Fibroblast of gingiva (primary cell): Measurements from ENCODE around the gene ESYT2.

Experiments
- DNase-seq: peaks from one replicate; pipeline ENCODE4 v3.0.0-alpha.2; 2011; ENCODE audit warnings: low read depth

Gene ESYT2

DNA sequence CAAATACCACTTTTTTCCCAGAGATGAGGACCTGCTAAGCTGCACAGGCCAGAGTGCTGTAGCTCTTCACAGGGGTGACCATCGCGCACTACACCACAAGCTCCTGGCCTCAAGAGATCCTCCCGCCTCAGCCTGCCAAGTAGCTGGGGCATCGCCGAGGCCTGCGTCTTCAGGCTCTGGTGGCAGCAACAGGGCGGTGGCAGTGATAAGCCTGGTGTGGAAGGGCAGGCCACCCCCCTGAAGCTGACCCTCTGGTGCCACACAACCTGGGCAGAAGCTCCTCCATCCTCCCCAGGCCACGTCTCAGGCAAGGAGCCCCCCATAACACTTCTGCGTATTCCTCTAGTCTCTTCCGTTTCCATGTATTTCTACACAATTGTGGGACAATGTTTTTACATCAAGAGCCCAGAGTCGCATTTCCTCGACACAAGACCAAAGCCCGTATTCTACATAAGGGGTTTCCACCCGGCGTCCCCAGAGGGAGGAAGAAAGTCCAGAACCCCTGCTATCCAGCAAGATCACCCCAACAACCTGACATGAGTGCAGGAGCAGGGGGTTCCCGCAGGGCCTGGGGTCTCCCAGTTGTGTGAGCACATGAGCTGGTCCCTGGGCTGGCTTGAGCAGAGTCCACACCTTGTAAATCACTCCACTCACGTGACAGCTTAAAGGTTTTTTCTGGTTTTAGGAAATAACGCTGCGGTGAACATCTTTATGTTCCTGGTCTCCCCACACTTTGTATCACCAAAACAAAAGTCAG, 87.1 kb downstream of the ESYT2 start:
- DNase-seq = no peak

DNA sequence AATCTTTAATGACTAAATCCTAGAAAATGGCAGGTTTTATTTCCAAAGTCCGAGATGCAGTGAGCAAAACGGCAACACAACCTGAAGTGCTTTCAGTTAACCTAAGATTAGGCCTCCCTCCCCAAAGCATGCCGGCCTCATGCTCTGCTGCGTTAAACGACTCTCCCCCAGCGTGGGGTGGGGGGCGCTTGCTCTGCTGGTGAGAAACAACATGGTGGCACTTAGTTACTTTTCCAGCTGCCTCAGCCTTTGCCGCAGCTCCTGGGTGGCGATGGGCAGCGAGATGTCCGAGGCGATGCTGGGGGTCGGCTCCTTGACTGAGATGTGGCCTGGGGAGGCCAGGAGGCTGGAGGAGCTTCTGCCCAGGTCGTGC, 88.0 kb downstream of the ESYT2 start:
- DNase-seq = no peak

DNA sequence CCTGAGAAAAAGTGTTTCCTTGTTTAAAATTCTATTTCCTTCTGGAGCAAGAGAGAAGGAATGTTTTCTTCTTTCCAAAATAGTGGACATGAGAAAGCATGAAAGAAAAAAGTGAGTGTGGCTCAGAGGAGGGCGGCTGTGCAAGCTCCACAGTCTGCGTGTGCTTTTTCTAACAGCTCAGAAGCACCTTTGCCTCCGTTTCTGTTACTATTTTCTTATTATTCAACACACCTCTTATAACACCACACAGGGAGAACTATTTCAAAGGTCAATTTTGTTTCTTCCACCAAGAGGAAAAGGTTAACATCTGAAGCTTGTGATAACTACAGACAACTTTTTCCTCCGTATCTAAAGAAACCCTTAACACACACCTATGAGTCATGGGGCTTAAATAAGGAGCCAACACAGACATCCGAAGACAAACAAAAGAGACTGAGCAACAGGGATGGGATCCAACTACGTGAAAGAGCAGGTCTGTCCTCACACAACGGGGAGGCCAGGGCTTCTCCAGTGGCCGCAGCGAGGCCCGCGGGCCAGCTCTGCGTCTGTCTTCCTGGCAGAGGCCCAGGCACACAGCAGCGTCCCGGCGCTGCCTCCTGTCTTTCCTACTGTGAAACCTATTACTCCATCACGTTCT, 88.5 kb downstream of the ESYT2 start:
- peak; percentile 71 for DNase-seq

DNA sequence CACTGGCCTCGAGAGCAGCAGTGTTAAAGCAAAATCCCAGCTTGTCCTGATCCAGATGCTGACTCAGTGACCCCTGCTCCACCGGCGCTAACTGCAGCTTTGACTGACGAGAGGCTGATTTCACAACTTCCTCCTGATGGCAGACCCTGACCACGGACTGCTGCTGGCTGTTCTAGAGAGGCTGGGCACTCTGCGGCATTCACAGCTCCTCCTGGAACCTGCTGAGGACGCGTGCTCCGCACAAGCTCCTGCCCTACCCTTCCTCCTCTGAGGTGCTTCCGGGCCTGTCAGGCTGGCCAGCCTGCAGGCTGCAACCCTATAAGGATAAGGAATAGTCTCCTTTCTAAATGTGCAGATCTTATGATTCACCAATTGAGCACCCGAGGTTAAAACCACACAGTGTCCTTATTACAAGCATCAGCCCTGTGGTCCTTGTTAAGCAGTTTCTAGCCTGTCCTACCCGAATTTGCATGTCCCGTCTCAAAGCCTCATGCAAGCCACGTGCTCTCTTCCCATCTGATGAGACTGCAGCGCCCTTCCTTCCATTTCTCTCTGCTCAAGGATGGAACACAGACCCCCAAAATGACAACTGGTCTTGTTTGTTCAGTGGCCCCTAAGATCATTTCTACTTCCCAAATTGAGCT, 89.2 kb downstream of the ESYT2 start:
- peak; percentile 60 for DNase-seq

DNA sequence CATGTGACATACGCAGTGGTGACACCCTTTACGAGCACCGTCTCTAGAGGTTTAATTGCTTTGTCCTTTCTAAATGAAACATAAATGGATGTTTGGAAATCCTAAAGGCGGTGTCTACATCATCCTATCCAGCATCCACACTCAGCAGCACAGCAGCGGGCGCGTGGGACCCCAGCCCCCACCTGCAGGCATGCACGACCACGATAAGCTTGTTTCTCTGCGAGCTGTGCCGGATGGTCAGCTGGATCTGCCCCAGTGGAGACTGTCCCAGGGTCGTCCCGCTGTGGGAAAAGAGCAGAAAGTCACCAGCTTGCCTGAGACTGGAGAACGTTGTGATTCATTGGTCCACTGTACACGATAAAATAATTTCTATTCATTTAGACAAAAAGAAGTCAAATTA, 90.5 kb downstream of the ESYT2 start:
- no peak for DNase-seq

DNA sequence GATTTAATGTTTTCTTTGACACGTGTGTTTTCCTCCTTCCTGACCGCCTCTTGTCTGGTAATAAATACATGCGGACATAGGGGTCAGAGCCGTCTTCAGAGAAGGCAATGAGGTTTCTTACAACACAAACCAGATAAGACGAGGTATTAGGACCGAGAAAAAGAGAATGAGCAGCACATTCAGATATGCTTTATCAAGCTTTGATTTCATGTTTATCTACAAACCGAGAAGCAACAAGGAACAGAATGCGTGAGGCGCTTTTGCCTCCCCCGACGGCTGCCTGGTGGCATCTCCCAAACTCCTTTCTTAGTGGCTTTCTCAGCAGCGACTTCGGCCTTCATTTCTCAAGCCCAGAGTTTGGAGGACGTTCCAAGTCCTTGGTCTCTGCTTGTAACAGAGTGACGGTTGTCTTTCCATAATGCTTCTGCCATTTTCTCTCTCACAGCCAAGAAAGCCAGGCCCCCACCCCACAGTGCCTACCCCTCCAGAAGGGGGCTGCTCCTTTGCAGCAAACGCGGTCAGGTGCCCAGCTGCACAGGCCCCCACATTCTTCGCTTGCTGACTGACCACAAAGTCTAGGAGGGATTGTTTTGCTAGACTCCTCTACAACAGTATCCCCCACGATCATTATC, 92.1 kb downstream of the ESYT2 start:
- DNase-seq = no peak

DNA sequence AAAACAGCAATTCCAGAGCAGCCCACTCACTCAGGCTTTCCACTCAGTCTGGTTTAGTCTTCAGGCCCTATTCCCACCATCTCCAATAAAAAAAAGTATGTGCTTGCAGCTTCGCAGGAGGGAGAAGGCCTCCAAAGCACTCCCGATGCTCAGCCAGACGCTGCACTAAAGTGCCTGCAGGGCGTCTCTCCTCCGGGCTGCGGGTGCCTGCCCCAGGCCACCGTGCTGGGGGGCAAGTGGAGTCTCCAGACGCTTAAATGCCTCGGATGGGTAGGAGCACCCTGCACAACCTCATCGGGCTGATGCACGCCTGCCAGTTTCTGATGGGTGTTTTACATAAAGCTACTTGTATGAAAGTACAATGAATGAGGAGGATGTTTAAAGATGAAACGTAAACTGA, 93.4 kb downstream of the ESYT2 start:
- DNase-seq = no peak

DNA sequence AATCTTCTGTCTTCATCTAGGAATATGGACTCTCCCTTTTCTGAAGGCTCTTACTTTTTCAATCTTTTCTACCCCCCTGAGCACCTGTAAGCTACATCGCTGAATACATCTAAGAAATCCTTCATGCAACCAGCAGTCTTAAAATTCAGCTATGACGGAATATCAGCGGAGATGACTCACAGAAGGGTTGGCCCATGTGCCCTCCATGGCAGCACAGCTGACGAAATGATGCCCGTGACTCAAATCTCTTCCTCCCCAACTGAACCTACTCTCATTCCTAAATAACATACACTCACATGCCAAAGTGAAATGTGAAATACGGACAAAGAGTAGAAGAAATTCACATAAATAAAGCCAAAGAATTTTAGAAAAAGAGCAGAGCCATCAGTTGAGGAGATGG, 94.4 kb downstream of the ESYT2 start:
- DNase-seq = peak; percentile 39

DNA sequence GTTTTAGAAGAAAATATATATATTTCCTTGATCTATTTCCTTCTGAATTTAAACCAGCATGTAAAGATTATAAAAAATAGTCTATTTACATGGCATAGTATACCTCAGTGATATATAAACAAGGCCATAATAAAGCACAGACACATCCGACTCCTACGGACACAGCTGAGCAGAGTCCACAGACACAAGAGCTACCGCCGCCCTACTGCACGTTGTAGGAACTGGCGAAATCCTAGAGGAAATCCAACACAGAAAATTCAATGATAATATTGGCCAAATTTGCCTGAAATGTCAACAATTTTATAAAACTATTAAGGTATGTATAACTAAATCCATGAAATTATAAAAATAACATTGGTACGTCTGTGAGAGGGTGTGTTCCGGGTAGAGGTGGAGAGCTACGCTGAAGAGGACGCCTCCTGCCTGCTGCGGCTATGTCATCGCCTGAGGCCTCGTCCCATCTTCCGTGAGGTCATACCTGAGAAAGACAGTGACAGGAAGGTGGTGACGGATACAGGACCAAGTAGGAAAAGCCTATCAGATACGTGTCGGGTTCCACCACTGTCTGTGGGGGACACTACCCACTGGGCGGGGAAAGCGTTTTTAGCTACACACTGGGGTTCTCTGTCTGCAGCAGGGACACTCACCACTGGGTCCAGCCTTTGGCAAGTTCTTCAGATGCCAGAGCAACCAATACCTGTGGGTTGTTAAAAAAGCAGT, 95.4 kb downstream of the ESYT2 start:
- DNase-seq = no peak

DNA sequence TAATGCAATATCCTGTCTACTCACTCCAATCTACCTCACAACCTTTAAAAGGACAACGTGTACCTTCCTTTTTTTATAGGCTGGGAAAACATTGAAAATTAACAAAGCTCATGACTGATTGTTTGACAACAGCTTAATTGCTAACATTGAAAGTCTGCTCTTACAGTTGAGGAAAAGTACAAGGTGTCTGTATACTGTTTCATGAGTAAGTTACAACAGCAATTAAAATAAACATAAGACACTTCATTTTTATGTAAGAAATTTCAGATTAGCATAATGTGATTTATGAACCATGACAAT, 96.1 kb downstream of the ESYT2 start:
- DNase-seq = no peak

DNA sequence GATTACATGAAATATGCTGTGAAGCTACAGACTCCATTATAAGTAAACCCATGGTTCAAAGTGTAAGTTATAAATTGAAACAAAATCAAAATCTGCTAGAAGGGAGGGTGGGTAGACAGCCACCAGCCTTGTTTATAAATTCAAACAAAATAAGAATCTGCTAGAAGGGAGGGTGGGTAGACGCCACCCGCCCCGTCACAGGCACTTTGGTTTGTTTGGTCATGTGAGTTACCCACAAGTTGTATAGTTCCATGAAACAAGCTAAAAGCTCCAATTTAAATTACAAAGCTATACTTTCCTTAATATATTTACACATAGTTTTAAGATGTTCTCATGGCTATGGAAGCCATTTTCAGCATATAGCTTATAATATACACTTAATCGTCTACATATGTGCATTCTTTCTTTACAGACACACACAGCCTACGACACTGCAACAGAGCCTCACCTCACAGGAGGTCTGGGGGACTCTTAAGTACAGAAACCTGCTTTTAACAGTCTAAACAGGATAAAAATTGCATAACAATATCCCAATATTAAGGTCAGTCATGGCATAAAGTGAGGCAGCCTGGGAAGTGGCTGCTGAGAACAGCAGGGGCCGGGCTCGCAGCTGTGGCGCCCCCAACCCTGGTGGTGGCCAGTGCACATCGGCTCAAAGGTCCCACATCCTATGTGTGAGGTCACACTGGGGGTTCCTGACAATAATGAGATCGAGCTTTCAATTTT, 96.7 kb downstream of the ESYT2 start:
- DNase-seq = no peak

DNA sequence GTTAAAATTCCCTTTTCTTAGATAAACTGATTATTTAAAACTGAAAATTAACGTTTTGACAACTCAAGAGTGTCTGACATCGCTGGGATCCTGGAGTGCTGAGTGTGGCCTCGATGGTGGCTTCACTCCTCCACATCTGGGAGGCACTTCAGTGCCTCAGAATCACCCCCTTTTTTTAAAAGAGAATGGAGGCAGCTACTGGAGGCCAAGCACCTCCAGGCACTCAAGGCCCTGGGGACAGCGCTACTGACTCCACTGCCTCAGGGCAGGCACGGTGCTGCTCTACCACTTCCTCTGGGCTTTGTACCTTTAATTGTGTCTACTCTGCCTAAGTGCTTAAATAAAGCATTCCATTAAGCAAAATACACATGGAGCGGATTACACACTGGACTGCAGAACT, 97.5 kb downstream of the ESYT2 start:
- no peak for DNase-seq

DNA sequence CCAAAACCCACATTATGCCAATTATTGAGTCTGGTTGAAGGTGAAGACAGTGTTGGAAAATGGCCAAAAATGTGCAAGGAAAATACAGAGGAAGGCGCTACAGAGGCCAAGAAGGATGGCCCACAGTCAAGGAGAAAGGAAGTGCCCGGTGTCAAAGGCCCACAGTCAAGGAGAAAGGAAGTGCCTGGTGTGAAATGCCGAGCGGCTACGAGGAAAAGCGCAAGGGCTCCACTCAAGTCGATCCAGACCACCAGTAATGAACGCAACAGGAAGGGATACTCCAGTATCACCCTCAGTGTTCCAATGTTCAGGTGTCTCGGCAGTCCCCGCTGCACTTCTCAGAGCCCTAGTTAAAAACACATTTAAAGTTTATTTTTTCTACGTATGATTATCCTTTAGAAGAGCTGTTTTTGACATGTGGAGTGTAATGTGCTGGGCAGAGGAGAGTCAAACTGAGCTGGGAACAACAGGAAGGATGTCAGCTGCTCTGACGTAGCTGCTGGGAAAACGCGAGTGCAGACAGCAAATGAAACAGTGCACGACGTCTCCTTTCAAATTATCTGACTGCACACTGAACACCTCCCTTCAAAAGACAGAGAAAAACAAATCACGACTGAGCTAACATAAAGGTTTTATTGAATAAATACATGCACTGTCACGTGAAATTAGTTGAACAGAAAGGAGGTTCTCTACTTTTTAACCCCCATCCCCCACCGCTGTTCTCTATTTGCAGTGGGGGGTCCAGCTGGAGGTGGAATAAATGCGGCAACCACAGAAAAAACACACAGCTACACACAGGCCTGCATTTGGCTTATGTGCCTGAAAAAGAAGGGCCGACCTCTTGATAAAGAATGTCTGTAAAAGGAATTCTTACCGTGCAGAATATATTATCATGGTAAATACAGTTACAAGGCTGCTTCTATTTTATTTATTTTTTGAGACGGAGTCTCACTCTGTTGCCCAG, 98.6 kb downstream of the ESYT2 start:
- DNase-seq = no peak

DNA sequence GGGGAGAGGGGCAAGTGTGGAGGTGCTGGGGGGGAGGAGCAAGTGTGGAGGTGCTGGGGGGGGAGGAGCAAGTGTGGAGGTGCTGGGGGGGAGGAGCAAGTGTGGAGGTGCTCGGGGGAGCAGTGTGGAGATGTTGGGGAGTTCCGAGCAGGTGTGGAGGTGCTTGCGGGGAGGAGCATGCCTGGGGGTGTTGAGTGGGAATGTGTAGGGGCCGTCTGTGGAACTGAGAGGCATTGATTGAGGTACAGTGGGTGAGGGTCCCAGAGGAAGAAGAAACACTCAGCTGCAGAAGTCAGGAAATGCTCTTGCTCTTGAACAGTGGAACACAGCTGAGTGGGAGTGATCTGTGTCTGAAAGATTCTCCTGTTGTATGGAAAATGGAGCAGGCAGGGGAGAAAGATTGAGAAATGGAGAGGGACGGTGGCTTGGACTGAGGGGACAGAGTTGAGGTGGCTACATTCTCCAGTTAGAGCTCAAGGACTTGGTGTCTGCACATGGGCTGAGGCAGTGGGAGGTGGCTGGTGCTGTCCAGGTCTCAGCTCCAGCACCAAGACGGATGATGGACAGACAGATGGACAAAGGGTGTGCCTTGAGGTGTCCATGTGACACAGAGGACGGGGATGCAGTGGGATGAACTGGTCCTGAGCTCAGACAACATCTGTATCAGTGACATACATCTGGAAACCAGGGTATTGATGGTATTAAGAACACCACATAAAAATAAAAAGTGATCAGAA, 99.5 kb downstream of the ESYT2 start:
- no peak for DNase-seq

DNA sequence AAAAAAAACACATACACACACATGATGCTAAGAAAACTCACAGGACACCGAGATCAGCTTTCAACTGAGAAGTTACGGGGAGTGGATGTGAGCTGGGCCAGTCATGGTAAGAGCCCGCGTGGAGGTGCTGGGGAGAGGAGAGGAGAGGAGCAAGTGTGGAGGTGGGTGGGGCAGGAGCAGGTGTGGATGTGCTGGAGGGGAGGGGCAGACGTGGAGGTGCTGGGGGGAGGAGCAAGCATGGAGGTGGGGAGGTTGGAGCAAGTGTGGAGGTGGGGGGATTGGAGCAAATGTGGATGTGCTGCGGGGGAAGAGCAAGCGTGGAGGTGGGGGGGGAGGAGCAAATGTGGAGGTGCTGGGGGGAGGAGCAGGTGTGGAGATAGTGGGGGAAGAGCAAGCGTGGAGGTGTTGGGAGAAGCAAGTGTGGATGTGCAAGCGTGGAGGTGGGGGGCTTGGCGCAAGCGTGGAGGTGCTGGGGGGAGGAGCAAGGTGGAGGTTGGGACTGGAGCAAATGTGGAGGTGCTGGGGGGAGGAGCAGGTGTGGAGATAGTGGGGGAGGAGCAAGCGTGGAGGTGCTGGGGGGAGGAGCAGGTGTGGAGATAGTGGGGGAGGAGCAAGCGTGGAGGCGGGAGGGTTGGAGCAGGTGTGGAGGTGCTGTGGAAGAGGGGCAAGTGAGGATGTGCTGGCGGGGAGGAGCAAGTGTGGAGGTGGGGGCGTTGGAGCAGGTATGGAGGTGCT, 100.2 kb downstream of the ESYT2 start:
- no peak for DNase-seq

DNA sequence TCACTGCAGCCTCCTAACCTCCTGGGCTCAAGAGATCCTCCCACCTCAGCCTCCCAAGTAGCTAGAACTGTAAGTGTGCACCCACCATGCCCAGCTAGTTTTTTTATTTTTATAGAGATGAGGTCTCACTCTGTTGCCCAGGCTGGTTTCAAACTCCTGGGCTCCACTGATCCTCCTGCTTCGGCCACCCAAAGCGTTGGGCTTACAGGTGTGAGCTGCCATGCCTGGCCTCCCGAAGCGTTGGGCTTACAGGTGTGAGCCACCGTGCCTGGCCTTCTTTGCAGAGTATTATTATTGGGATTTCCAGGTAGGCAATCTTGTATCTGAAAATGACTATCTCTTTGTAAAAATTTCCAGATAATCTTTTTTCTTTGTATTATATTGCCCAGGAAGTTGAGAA, 101.6 kb downstream of the ESYT2 start:
- DNase-seq = no peak

DNA sequence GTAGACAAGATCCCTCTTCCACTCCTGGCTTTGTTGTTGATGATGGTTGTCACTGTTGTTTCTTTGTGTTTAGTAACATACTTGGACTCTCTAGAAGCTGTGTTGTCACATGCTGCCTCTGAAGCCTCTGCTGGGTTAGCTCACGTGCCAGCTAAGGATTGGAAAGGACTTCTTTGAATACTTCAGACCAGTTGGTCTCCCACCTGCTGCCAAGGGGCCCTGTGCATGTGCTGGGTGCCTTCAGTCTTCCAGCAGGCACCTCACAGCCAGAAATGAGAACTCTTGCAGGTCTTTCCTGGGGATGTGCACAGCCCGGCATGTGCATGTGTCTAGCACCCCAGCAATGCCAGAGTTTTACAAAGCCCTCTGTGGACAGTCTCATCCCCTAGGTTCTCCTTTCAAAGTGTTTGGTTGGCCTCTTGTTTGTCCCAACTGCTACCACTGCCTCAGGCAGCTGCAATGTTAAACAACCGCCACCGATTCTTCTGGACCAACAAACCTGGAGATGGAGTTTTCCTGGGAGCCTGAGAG, 103.0 kb downstream of the ESYT2 start:
- no peak for DNase-seq

DNA sequence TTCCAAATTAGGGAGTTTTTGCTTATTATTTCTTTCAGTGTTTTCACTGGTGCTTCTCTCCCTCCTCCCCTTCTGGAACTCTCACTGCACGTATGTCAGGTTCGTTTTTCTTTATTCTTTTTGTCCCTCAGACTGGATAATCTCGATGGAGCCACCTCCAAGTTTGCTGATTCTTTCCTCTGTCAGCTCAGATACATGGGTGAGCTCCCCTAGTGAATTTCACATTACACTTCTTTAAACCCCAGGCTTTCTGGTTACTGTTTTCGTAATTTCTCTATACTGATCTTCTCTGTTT, 103.9 kb downstream of the ESYT2 start:
- no peak for DNase-seq
